GM10847 (cell line): ENCODE data around the gene KCNF1.

Source experiments
- POLR2A ChIP-seq: IDR thresholded peaks from 2 replicates; pipeline ENCODE4 v1.6.1; 2011; ENCODE audit not compliant: insufficient read length; ENCODE audit errors: extremely low read depth

KCNF1 gene

DNA sequence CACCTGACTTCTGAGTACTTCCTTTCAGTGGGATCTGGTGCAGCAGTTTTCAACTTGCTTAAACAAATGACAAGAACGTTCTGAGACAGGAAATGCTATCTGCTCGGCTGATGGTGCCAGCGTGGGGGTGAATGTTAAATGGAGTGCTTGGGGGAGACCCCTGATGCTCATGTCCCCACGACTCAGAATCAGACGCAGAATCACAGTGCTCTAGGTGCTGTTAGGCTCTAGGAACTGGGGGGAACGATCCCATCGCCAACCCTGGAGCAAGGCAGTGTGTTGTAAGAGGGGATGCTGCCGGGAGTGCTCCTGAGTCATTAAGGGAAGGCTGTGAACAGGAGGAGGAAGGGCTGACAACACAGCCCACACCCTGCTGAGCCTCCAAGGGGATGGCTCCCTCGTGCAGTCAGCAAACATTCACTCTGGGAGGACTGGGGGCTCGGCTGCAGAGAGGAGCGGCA, 34.1 kb upstream of the KCNF1 start:
- no peak for TF ChIP-seq POLR2A

- TF ChIP-seq POLR2A, result no peak
Measured at GRCh38 chr2:10878268-10878915, 33.3 kb upstream of the KCNF1 start.

DNA sequence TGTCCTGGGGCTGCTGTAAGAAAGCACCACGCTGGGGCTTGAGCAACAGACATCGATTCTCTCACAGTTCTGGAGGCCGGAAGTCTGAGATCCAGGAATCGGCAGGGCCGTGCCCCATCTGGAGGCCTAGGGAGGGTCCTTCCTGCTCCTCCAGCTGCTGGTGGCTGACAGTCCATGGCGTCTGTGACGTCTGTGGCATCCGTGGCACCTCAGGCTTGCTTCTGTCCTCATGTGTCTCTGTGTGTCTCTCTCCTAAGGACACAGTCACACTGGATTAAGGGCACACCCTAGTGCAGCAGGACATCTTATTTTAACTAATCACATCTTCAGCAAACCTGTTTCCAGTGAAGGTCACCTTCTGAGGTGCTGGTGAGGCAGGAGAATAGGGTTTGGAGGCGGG, 32.6 kb upstream of the KCNF1 start:
- no peak for TF ChIP-seq POLR2A

DNA sequence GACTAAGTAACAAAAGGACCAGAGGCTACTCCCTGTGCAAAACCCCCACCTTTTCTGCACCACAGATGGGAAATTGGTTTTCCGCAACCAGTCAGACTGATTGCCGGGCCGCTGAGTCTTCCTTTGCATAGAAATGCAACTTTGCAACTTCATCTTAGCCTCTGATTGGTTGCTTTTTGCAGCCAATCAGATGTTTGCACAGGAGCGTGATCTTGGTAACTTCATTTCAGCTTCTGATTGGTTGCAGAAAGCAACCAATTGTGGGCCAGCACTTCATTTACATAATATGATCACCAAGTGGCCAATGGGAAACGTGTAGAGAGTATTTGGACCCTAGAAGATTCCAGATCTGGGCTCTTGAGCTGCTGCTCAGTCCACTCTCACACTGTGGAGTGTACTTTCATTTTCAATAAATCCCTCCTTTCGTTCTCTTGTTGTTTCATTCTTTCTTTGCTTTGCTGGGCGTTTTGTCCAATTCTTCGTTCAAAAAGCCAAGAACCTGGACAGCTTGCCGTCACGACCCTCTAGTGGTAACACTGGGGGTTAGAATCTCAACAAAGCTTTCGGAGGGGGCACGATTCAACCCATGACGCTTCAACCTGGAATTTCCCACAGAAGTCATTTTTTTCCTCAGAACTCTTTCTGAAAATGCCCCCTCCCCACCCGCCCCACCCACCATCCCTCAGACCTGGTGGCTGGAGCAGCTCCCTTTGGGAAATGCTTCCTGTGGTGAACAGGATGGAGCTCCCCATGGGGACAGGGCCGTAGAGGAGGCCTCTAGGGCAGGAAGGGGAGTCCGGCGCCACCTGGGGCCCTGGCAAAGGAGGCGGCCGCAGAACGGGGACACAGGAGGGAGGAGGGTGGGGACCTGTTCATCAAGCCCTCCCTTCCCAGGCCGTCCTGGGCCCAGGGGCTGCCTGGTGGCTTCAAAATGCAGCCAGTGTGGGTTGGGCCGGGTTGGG, 31.8 kb upstream of the KCNF1 start:
- no peak for TF ChIP-seq POLR2A

- no peak for TF ChIP-seq POLR2A
Measured at GRCh38 chr2:10880586-10881321, 31.0 kb upstream of the KCNF1 start.

DNA sequence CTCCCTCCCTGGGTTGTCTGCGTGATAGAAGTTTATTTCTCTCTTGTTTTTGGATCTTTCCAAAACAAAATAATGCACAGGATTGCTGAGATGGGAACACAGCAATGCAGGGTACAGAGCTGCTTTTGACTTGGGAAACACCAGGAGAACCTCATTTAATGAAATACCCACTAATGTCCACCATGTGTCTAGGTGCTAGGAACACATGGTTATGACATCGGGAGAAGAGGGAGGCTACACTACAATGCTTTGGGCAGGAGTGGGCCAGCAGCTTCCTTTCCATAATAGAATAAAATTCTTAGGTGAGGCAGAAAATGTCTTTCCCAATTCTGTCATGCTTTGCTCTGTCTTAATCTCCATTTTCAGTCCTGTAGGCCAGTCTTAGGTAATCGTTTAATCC, 29.2 kb upstream of the KCNF1 start:
- TF ChIP-seq POLR2A, result no peak

DNA sequence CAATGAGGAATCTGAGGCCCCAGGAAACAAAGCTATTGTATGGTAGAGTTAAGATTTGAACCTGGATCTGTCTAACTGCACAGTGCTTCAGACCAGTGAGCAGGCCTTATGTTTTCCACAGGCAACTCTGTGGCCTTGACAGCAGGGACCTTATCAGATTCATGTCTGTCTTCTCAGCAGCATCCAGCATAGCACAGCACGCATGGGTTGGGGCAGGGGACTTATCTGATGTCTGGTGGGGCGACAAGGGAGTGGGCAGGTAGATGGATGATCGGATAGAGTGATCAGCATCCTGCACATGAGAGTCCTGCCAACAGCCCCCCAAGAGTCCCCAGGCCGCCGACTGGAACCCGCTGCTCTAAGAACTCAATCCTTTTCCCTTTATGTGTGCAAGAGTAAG, 28.7 kb upstream of the KCNF1 start:
- no peak for TF ChIP-seq POLR2A

DNA sequence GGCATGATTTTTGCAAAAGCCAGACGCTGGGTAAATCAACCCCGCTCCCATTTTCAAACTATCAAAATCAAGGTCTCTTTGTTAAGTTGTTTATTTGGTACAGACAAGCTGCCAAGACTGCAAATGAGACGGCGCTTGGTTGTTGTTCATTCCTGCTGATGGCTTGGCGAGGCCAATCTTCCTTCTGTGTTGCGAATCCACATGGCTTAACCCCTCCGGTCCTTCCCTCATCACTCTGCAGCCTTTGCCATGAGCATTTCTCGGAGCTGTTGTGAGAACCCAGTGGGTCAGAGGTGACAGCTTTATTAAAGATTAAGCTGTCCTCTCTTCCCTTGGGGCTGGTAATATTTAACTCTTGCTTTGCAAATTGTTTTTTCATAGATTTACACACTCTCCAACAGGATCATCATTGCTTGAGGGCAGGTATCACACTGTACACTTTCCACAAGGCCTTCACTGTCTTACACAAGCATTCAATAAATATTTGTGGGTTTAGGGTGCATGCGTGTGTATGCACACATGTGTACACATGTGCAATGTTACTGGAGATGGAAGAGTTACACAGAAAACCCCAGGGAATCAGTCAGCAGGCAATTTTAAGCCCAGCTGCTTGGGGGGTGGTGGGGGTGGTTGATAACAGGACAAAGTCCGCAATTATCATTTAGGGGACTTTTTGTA, 27.8 kb upstream of the KCNF1 start:
- no peak for TF ChIP-seq POLR2A

- TF ChIP-seq POLR2A, result no peak
Measured at GRCh38 chr2:10884574-10884975, 27.2 kb upstream of the KCNF1 start.

GRCh38 chr2:10885094-10885860, 26.5 kb upstream of the KCNF1 start:
- TF ChIP-seq POLR2A, result no peak

DNA sequence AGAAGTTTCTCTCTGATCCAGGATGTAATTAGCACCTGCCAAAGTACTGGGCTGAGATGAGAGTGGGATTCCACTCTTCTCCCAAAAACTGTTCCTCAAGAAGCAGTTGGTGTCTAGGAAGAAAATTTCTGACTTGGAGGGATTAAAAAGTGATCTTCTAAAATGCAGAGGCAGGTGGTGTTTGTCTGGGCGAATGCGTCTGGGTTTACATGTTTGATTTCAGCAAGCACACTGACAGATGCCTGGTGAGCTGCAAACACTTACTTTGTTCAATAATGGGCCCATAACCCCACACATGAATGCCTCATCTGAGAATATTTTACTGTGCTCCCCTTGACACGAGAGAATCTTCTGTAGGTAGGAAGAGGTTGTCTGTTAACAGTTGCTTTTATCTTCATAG, 24.3 kb upstream of the KCNF1 start:
- no peak for TF ChIP-seq POLR2A

DNA sequence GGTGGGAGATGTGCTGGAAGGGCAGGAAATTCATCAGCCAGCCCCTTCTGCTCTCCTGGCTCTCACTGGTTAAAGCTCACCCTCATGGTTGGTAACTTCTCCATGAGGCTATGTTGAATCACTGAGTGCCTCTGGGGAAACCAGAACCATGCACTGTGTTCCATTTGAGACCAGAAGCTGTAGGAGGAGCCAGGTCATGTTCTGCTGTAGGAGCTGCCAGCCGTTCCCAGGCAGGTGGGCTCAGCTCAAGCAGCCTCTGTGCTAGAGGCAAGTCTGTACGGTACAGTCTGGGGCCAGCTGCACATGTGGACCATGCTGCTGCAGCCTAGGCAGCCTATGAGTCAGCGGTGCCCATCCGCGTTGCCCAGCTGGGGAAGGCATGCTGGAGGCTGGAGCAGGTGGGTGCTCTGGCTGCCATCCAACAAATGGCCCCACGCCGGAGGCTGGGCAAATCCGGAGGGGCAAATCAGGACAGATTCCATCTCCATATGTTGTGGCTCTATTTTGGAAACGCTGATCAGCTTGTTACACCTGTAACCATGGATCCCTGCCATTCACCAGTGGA, 22.0 kb upstream of the KCNF1 start:
- TF ChIP-seq POLR2A, result no peak

DNA sequence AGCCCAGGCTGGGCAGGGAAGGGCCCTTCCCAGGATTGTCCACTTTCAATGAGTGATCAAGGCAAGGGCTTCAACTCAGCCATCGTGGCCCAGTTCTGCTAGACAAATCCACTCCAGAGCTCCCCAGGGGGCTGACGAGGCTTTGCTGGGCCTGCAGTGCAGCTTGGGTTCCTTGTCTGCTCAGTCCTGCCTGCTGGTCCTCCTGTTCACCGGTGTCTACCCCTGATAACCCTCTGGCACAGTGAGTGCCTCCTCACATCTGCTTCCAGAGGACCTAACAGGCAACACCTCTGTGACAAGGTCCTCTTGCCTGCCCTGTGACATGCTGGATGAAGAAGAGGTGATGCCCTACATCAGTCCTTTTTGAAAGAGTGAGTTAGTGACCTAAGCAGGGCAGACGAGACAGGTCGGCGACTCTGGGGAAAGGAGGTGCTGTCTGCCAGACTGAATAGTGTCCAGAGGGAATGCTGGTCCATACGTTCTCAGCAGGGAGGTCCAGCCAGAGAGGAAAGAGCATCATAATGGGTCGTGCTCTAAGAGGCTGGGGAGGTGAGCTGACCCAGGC, 20.9 kb upstream of the KCNF1 start:
- no peak for TF ChIP-seq POLR2A

- TF ChIP-seq POLR2A, result no peak
Measured at GRCh38 chr2:10891390-10891789, 20.3 kb upstream of the KCNF1 start.
